Activated T-cell treated with anti-CD3 and anti-CD28 coated beads for 4 hours (primary cell): Measurements from ENCODE around the gene YIF1A.
"Not testable (repeated sequence)": the region's sequence is repeated elsewhere in the genome, so short reads cannot be mapped to it uniquely, and the experiment has no call there.

Source experiments
- DNase-seq: peaks from one replicate; pipeline ENCODE4 v3.0.0-alpha.2; 2020

The YIF1A gene

DNA sequence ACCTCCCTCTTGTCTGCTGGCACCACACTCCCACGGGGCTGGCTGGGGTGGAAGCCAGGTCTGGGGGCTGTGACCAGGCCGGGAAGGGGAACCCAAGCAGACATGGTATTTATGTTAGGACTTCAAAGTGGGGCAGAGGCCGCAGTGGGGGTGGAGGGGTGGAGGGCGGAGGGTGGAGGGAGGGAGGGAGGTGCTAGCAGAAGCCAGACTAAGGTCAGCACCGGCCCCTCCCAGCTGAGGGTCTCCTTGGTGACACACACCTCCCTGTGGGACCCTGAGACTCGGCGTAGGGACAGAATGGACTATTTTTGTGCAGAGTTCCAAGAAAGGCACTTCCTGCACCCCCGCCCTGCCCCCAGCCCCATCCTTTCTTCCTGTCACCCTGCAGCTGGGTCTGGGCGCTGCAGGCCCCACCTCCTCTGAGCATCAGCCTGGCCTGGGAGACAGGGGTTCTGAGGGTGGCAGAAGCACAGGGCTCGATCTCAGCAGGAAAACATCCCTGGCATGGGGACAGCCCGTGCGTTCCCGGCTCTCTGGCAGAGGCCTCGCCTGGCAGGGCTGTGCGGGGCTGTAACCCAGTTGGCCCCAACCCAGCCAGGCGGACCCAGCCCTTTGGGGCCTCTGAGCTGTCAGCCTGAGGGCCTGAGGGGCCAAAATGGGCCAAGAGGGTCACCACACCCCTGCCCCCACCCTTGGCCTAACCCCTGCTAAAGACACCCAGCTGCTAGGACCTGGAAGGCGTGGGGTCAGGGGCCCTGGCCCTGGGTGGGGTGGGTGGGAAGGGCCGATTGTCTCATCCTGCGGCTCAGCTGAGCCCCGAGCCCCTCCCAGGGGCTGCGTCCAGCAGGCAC, 37.5 kb upstream of the YIF1A start:
- DNase-seq, result no peak

- no peak for DNase-seq
Measured at GRCh38 chr11:66325263-66325671, 36.3 kb upstream of the YIF1A start.

DNA sequence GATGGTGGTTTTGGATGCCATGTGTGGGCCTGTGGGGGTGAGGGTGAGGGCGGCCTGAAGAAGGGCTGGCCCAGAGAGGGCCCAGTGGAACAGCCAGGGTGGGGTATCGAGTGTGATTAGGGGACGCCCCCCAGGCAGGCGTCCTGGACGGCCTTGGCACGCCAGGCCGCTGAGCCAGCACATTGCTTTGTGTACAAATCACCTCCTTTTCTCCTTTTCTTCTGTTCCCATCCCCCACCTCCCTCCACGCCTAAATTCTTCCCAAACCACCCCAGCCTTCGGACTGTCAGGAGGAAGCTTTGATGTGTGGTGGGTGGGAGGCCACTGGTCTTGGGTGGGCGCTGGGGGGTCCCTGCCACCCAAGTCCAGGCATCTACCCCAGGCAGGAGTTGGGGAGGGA, 35.7 kb upstream of the YIF1A start:
- DNase-seq, result no peak

DNA sequence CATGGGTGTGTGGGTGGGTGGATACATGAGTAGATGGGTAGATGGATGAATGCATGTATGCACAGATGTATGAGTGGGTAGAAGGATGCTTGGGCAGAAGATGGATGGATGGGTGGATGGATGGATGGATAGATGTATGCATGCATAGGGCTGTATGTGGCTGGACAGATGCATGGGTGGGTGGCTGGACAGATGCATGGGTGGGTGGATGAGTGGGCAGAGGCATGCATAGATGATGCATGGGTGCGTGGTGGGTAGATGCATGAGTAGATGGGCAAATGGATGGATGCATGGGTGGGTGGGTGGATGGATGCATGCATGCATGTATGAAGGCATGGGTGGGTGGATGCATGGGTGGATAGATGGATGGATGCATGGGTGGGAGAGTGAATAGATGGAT, 34.7 kb upstream of the YIF1A start:
- DNase-seq, result no peak

DNA sequence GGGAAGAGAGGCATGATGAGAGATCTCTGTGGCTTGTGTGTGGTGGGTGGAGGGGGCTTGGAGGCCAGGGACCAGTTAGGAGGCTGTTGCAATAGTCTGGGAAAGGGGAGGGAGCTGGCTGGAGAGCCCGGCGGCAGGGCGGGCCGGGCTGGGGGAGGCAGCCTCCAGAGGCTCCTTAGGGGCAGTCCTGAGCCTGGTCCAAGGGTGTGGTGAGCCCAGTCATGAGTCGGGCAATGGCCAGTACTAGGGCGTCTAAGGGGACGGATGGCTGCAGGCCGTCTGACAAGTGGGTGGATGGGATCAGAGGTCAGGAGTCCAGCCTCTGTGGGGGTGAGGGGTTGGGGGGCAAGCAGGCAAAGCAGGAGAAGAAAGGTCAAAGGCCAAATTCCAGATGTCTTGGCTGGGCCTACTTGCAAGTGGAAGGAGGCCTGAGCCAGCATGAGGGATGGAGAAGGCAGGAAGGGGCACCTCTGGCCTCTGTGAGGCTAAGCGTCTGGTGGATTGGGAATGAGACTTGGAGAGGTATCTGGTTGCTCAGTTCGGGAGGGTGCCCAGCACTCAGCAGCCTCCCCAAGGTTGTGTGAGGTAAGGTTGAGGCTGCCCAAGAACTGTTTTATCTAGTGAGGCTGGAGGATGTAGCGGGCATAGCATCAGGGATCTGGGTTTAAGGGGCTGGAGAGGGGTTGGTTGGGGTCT, 33.9 kb upstream of the YIF1A start:
- DNase-seq, result no peak

- DNase-seq, result no peak
Measured at GRCh38 chr11:66321606-66322005, 32.7 kb upstream of the YIF1A start.

- DNase-seq, result not testable (repeated sequence)
Measured at GRCh38 chr11:66320748-66321147, 31.8 kb upstream of the YIF1A start.

- not testable (repeated sequence) for DNase-seq
Measured at GRCh38 chr11:66320289-66320688, 31.3 kb upstream of the YIF1A start.

- no peak for DNase-seq
Measured at GRCh38 chr11:66318600-66318970, 29.6 kb upstream of the YIF1A start.

GRCh38 chr11:66317723-66318599, 29.0 kb upstream of the YIF1A start:
- DNase-seq, result no peak

DNA sequence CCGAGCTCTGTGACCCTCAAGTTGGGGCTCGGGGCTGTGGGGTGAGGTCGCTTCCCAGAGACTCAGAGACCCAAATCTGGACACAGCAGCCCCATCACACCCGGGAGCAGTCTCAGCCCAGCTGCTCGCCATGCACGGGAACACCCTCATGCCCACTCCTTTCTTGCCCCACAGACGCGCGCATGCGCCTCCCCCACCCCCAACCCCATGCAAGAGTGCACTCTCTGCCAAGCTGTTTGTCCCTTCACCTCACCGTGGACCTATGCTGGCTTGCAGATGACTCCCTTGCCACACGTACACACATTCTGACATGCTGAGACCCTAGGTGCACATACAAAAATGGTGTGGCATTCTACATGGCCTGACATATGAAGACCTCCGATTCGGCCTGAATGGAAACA, 28.4 kb upstream of the YIF1A start:
- DNase-seq, result no peak

GRCh38 chr11:66316849-66317251, 27.9 kb upstream of the YIF1A start, which contains the start of gene CD248:
Gene CD248 (minus strand): TSS chr11:66317044. CDS start chr11:66317027, 17 bp downstream.
- DNase-seq, result no peak

- DNase-seq, result no peak
Measured at GRCh38 chr11:66315921-66316811, 27.2 kb upstream of the YIF1A start.

- no peak for DNase-seq
Measured at GRCh38 chr11:66315498-66315885, 26.5 kb upstream of the YIF1A start.

DNA sequence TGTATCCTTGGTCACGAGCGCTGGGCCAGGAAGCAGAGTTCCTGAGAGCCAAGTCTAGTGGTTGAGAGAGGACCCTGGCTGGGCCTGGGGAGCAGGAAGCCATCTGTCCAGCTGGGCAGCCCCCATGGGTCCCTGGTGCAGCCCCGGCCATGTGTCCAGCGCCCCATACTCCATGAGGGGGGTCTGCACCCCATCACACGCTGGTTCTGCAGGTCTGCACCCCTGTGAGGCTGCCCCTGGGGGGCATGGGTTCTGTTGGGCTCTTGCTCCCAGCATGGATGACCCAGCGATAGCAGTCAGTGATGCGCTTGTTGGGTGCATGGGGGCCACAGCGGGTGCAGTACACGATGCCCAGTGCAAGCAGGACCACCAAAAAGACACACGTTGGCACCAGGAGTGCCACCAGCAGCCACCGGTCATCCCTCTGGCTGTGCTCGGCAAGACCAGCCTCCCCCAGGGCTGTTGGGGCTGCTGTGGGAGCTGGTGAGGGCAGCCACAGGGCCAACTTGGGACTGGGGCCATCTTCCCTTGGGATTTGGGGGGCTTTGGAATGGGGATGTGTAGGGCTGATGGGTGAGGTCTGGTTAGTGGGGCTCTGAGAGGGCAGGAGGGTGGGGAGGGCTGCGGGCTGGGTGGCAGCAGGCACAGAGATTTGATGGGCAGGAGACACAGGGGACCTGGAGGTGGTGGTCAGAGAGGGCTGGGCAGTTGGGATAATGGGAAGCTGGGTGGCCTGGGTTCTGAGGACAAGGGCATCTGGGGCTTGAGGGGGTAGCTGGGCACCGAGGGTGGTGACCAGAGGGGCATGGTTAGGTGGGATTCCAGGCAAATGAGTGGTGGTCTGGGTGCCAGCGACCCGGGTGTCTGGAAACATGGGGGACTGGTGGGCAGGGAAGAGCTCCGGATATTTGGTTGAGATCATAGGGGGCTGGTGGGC, 25.9 kb upstream of the YIF1A start:
- DNase-seq, result no peak

GRCh38 chr11:66314186-66314501, 25.2 kb upstream of the YIF1A start:
- DNase-seq, result no peak

DNA sequence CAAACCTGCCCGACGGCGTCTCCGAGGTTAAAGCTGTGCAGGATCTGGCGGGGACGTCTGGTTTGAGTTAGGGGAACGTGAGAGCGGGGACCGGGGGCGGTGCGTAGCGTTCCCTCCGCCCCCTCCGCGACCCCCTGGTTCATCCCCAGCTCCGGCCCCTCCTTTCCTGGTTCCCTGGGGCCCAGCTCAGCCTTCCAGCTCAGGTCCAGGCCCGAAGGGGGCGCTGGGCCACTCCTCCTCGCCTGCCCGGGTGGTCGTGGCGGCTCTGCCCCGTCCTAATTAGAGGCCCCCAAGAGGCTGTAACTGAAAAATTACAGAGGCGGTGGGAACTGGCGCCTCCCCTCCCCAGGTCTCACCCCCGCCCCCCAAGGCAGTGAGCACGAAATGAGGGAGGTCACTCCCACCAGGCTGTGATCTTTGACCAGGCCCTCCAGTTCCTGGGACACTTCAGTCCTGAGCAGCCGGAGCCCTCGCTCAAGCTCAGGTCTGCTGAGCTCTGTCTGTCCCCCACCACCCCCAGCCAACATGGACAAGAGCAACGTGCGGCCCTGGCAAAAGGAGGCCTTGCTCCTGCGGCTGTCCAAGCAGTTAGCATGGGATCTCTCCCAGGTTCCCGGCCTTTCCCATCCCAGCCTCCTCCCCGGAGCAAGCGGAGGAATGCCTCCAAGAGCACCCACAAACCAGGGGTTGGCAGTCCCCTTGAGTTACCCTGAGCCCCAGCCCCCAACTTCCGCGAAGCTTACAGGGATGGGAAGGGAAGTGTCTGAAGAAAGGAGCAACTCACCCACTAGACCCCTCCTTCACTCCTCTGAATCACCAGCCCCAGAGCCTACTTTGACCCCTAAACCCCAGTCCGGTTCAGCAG, 24.6 kb upstream of the YIF1A start:
- no peak for DNase-seq

GRCh38 chr11:66312549-66313320, 23.8 kb upstream of the YIF1A start:
- DNase-seq, result peak; percentile 97

GRCh38 chr11:66311965-66312548, 23.1 kb upstream of the YIF1A start:
- DNase-seq, result peak; percentile 99
